GM10248 (cell line): ENCODE measurements around the gene B3GALT4.
"Not testable (repeated sequence)": the region's sequence is repeated elsewhere in the genome, so short reads cannot be mapped to it uniquely, and the experiment has no call there.

Experiments used
- CTCF ChIA-PET: fragments of 300-600 bp; sonication (Branson Sonifier 250); formaldehyde crosslinking; extraction: SDS; loops from one replicate; lab custom pipeline; 2021; ENCODE audit warnings: antibody characterized with exemption; lab: Yijun Ruan, JAX
- POLR2A ChIA-PET: fragments of 350-650 bp; sonication (Branson Sonifier 250); formaldehyde crosslinking; extraction: SDS; loops from one replicate; lab custom pipeline; 2020; ENCODE audit warnings: antibody characterized with exemption; lab: Yijun Ruan, JAX
- DNase-seq: peaks from one replicate; pipeline ENCODE4 v3.0.0; 2012; ENCODE audit errors: extremely low spot score
- TF ChIP-seq, protein P1 (sequence below): IDR thresholded peaks from 2 replicates; pipeline ENCODE4 v1.5.1; 2012; ENCODE audit warnings: mild to moderate bottlenecking, low read depth; ENCODE audit errors: extremely low read depth, missing control alignments, control extremely low read depth

The B3GALT4 gene

DNA sequence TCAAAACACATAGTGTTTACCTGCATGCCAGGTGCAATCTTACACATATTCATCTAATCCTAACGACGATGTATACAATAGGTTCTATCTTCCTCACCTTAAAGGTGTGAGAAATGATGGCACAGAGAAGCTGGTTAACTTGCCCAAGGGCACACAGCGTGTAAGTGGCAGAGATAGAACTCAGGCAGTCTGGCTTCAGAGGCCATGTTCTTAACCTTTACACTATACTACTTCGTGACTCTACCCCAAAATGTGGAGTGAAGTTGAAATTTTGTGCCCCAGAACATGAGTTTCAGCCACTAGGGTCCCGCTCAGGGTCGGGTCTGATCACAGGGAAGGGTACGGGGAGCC, 5.8 kb upstream of the B3GALT4 start:
- ChIA-PET CTCF (interaction anchor here (0.8 to 11.2 kb wide), 8 partner anchors 11 to 433 kb away, joined by 3 to 81 read pairs (median 4); partner anchors contain the start of genes RGL2 and TAP2), POLR2A (interaction anchor here (0.9 to 2.0 kb wide), 11 partner anchors 10 to 299 kb away, joined by 3 to 17 read pairs (median 4); partner anchors contain the start of genes HLA-DPA1, PFDN6, TAPBP and WDR46)
- TF ChIP-seq, protein P1, sequence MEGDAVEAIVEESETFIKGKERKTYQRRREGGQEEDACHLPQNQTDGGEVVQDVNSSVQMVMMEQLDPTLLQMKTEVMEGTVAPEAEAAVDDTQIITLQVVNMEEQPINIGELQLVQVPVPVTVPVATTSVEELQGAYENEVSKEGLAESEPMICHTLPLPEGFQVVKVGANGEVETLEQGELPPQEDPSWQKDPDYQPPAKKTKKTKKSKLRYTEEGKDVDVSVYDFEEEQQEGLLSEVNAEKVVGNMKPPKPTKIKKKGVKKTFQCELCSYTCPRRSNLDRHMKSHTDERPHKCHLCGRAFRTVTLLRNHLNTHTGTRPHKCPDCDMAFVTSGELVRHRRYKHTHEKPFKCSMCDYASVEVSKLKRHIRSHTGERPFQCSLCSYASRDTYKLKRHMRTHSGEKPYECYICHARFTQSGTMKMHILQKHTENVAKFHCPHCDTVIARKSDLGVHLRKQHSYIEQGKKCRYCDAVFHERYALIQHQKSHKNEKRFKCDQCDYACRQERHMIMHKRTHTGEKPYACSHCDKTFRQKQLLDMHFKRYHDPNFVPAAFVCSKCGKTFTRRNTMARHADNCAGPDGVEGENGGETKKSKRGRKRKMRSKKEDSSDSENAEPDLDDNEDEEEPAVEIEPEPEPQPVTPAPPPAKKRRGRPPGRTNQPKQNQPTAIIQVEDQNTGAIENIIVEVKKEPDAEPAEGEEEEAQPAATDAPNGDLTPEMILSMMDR = no peak
- no peak for DNase-seq

DNA sequence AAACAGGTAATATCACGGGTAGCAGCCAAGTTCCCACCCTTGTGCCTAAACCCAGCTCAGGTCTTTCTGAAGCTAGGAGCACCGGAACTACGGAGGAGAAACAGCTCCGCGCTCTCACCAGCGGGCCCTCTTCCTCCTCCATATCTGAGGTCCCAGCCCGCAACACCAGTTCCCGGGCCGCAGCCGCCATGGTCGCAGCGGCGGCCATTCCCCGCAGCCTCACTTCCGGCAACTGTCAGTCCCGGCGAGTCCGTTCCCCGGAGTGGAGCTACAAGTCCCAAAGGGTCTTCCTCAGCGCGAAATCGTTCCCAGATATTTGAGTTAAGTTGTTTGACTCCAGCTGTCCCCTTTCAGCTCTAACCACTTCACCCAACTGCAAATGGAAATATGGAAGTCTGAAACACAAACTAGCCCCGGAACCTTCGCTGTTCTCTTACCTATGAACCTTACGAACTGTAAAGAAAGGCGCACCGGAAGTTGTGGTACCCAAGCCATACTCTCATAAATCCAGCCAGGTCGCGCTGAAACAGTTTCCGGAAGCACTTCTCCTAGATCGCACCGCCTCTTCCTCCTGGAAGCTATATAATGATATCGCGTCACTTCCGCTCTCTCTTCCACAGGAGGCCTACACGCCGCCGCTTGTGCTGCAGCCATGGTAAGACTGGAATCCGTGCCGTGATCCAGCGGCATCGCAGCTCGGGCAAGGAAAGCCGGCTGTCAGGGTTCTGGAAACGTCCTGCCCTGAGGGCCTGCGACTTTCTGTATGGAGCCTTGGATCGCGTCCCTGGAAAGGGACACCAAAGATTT, 5.3 kb upstream of the B3GALT4 start, which contains the start of the genes RPS18 and VPS52:
TSS of gene RPS18 (plus strand) at position 608 of the 807 bp plus-strand sequence. CDS start at position 653, 45 bp downstream.
TSS of gene VPS52 (minus strand) at position 409 of the 807 bp plus-strand sequence. CDS start at position 208, 201 bp downstream.
- ChIA-PET CTCF (interaction anchor here (0.7 to 11.2 kb wide), 8 partner anchors 11 to 433 kb away, joined by 3 to 81 read pairs (median 4); partner anchors contain the start of genes RGL2 and TAP2), POLR2A (interaction anchor here (0.6 to 2.0 kb wide), 16 partner anchors 9 to 371 kb away, joined by 3 to 17 read pairs (median 4); partner anchors contain the start of genes HLA-DPA1, PFDN6, RGL2 and TAPBP)
- DNase-seq = peak; percentile 94
- TF ChIP-seq, protein P1 = no peak

DNA sequence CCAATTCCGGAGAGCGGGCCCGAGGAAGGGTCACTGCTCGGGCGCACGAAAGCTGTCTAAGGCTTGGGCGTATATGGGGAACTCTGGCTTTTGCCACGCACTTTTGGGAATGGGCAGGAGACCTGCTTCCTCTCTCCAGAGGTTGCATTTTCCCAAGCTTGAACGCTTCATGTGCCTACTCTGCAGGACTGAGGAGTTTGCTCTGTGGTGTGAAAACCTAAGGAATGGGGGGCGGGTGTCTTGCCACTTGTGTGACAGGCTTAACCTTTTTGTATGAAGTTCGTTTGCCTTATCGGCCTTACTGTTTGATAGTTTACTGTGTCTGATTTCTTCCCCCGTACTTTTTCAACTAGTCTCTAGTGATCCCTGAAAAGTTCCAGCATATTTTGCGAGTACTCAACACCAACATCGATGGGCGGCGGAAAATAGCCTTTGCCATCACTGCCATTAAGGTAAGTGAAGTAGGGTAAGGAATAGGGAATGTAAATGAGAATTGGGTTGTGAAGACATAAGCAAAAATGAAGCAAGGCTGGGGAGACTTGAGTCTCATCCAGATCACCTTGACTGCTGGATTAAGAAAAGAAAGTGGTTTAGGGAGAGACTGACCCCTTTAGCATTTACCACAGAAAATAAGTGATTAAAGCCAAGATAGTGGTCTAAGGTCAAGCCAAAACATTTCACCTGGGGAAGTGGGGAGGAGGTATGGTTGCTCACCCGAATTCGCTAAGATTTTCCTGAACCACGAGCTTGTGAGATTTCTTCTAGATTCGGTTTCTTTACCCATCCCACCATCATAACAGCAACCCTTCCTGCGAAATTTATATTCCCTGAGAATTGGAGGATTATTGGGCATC, 4.4 kb upstream of the B3GALT4 start:
- CTCF ChIA-PET = interaction anchor here (1.2 to 11.2 kb wide), 5 partner anchors 12 to 27 kb away, joined by 3 to 81 read pairs (median 8); partner anchors contain the start of gene RGL2
- DNase-seq = no peak
- TF ChIP-seq, protein P1 = no peak
- POLR2A ChIA-PET = interaction anchor here (1.0 to 2.0 kb wide), 6 partner anchors 17 to 301 kb away, joined by 3 to 17 read pairs (median 8); partner anchors contain the start of genes PFDN6, RGL2 and WDR46

DNA sequence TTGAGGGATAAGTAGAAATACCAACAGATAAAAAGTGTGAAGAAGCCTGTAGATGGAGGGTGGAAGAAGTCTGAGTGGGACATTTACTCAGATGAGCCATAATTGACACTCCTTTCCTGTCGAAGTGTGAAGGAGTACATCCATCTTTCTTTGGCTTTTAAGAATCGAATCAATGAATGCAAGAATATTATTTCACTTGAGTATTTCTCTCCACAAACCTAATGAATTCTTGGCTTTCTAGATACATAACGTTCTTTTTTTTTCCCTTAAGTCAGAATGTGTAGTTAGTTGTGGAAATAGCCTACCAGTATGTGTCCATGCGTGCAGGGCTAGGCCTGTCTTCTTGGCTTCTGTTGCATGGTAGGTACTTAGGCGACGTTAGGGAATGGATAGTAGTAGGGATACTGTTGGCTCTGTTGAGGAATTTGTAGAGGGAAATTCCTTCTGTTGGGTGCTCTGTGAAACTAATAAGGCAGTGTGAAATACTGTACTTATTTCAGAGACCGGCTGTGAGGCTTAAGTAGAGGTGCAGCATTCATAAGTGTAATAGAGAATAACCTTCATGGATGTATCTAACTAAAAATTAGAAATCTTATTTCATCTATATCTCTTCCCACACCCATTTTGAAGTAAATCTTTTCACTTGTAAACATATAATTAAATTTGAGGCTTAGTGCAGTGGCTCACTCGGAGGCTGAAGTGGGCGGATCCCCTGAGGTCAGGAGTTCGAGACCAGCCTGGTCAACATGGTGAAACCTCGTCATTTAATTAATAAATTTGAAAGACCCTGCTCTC, 3.6 kb upstream of the B3GALT4 start:
- TF ChIP-seq, protein P1 = no peak
- CTCF ChIA-PET = interaction anchor here (11.2 kb wide), 1 partner anchor 24 kb away, joined by 81 read pairs; no protein-coding TSS in a partner anchor
- POLR2A ChIA-PET = no interaction called here
- no peak for DNase-seq

DNA sequence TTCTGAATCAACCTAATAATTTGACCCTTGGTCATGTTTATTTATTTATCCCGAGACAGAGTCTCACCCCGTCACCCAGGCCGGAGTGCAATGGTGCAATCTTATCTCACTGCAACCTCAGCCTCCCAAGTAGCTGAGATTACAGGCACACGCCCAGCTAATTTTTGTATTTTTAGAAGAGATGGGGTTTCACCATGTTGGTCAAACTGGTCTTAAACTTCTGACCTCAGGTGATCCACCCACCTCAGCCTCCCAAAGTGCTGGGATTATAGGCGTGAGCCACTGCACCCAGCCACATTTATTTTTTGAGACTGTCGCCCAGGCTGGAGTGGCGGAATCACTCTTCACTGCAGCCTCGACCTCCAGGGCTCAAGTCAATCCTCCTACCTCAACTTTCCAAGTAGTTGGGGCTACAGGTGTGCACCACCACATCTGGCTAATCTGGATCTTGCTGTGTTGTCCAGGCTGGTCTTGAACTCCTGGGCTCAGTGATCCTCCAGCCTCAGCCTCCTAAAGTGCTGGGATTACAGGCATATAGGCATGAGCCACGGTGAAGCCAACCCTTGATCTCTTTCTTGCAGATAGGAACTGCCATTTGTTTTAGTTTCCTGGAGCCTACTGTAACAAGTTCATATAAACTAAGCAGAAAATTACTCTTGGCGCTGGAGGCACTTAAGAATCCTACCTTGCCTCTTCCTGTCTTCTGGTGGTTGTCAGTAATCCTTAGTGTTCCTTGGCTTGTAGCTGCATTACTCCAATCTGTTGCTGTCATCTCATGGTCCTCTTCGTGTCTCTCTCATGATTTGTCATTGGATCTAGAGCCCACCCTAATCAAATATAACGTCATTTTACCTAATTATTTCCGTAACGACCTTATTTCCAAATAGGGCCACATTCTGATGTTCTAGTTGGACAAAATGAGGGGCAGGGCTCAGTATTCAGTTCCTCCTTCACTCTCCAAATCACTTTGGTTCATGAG, 2.7 kb upstream of the B3GALT4 start:
- TF ChIP-seq, protein P1 = no peak
- CTCF ChIA-PET = interaction anchor here (1.6 kb wide), 1 partner anchor 25 kb away, joined by 3 read pairs; no protein-coding TSS in a partner anchor
- POLR2A ChIA-PET = no interaction called here
- DNase-seq = no peak

DNA sequence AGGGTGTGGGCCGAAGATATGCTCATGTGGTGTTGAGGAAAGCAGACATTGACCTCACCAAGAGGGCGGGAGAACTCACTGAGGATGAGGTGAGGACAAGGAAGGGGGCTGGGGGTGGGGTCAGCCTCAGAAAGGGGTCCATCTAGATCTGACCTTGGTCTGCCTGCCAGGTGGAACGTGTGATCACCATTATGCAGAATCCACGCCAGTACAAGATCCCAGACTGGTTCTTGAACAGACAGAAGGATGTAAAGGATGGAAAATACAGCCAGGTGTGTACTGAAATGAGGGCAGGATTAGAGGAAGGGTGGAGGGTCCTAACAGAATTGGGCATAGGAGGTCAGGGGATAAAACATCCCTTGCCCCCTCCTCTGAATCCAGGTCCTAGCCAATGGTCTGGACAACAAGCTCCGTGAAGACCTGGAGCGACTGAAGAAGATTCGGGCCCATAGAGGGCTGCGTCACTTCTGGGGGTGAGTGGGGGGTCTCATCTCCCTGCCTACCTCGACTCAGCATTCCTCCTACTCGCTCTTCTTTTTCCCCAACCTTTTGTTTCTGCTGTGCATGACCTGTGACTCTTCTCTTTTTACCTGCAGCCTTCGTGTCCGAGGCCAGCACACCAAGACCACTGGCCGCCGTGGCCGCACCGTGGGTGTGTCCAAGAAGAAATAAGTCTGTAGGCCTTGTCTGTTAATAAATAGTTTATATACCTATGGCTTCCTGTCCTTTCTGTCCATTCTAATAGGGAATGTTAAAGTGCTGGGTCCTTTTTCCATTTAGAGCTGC, 935 bp upstream of the B3GALT4 start:
- CTCF ChIA-PET = interaction anchor here (1.5 to 4.4 kb wide), 6 partner anchors 13 to 151 kb away, joined by 4 to 37 read pairs (median 6); partner anchors contain the start of genes PFDN6, RGL2 and WDR46
- DNase-seq = not testable (repeated sequence)
- POLR2A ChIA-PET = interaction anchor here (0.6 to 1.6 kb wide), 2 partner anchors 13 to 31 kb away, joined by 9 to 12 read pairs; partner anchors contain the start of genes PFDN6 and WDR46
